ENCODE results near the gene CREM.

- no peak for TF ChIP-seq JUND (IDR thresholded peaks at IDR 0.05)
- TF ChIP-seq POLR2AphosphoS5 (IDR thresholded peaks at IDR 0.05; ENCODE audit: low read depth, low read length), result no peak
- no peak for TF ChIP-seq YY1 (IDR thresholded peaks at IDR 0.05; ENCODE audit: extremely low read depth, insufficient replicate concordance, low read depth, low read length)
- TF ChIP-seq EZH2 (IDR thresholded peaks at IDR 0.05), result no peak
- no peak for TF ChIP-seq RAD21 (IDR thresholded peaks at IDR 0.05; ENCODE audit: low read depth)
- no peak for TF ChIP-seq ELF1 (IDR thresholded peaks at IDR 0.05; ENCODE audit: borderline replicate concordance, low read depth)
- no peak for TF ChIP-seq REST (IDR thresholded peaks at IDR 0.05; ENCODE audit: low read depth)
- TF ChIP-seq CTCF (IDR thresholded peaks at IDR 0.05 in 2 of 3, conservative IDR thresholded peaks at IDR 0.05 in 1 of 3; ENCODE audit: borderline replicate concordance in 1 of 3, insufficient read depth in 1 of 3, low read depth in 2 of 3, low read length in 2 of 3), result no peak
- TF ChIP-seq SRF (IDR thresholded peaks at IDR 0.05; ENCODE audit: low read depth), result no peak
- TF ChIP-seq ZNF274 (IDR thresholded peaks at IDR 0.05; ENCODE audit: low read depth, low read length), result no peak
- TF ChIP-seq POLR2A (IDR thresholded peaks at IDR 0.05; ENCODE audit: borderline replicate concordance, extremely low read depth, insufficient read depth, insufficient read length), result no peak
Measured at GRCh38 chr10:35208949-35209613, 82.4 kb downstream of the CREM start.

Measured in HCT116 (cell line).